Progenitor cell of endocrine pancreas (in vitro differentiated cells): ENCODE results near the gene ULK4. TPM values are rescaled to one million over a fixed set of nuclear protein-coding genes. Genes with fewer than 3 reads are reported as not detected.
"Not testable (repeated sequence)": the region's sequence is repeated elsewhere in the genome, so short reads cannot be mapped to it uniquely, and the experiment has no call there.

Experiments used
- DNase-seq: peaks from one replicate; pipeline ENCODE4 v3.0.0; 2021; ENCODE audit warnings: low spot score; ENCODE audit not compliant: unreplicated experiment
- H3K27ac Mint-ChIP-seq: 2 replicates; pipeline ENCODE4 v1.8.0; 2021; ENCODE audit warnings: mild to moderate bottlenecking, moderate library complexity, mixed read lengths
- H3K27me3 Mint-ChIP-seq: 2 replicates; pipeline ENCODE4 v1.8.0; 2021; ENCODE audit warnings: mixed read lengths
- H3K36me3 Mint-ChIP-seq: 2 replicates; pipeline ENCODE4 v1.8.0; 2022; ENCODE audit warnings: mixed read lengths; ENCODE audit not compliant: insufficient read depth
- H3K4me1 Mint-ChIP-seq: 2 replicates; pipeline ENCODE4 v1.8.0; 2021; ENCODE audit warnings: low read depth, mixed read lengths
- H3K4me3 Mint-ChIP-seq: 2 replicates; pipeline ENCODE4 v1.8.0; 2021; ENCODE audit warnings: low read depth, mild to moderate bottlenecking, moderate library complexity, mixed read lengths
- H3K9me3 Mint-ChIP-seq: 2 replicates; pipeline ENCODE4 v1.8.0; 2021; ENCODE audit warnings: low read depth, mixed read lengths
- CTCF ChIP-seq: fragments of 200-600 bp; sonication (generic); IDR thresholded peaks from one replicate; pipeline ENCODE4 v1.5.0; 2021; ENCODE audit warnings: antibody characterized with exemption, mild to moderate bottlenecking; ENCODE audit not compliant: unreplicated experiment
- total RNA-seq: library from RNA; stranded (reverse); gene quantifications from 2 replicates; pipeline ENCODE4 v1.2.1, GENCODE V29; 2021

The ULK4 gene
- total RNA-seq, 1 donor from 2014 or later, result 14.2 TPM

GRCh38 chr3:41652506-41652905 lies 309.4 kb downstream of the ULK4 start:
- TF ChIP-seq CTCF, result no peak

GRCh38 chr3:41651718-41652117 lies 310.2 kb downstream of the ULK4 start:
- H3K27ac Mint-ChIP-seq, result no peak overlapping the region
- no peaks in the 10 kb centered on the region for H3K27me3 Mint-ChIP-seq

More at GRCh38 chr3:41652506-41652905, 309.4 kb downstream of the ULK4 start:
- H3K4me3 Mint-ChIP-seq, result no peak overlapping the region
- no peak for DNase-seq
- peaks cover 7% of the 10 kb centered on the region for H3K36me3 Mint-ChIP-seq
- H3K9me3 Mint-ChIP-seq, result peaks cover 5% of the 10 kb centered on the region
- peaks cover 1% of the 10 kb centered on the region for H3K4me1 Mint-ChIP-seq
- H3K27ac Mint-ChIP-seq, result no peak overlapping the region
- H3K27me3 Mint-ChIP-seq, result no peaks in the 10 kb centered on the region

GRCh38 chr3:41650406-41650805 lies 311.5 kb downstream of the ULK4 start:
- Mint-ChIP-seq H3K9me3 (peaks cover 8% of the 10 kb centered on the region), H3K27me3 (no peaks in the 10 kb centered on the region), H3K27ac (no peak overlapping the region), H3K36me3 (peaks cover 7% of the 10 kb centered on the region), H3K4me1 (peaks cover 1% of the 10 kb centered on the region), H3K4me3 (no peak overlapping the region)
- DNase-seq, result no peak
- no peak for TF ChIP-seq CTCF

More at GRCh38 chr3:41651718-41652117, 310.2 kb downstream of the ULK4 start:
- DNase-seq, result no peak
- H3K4me1 Mint-ChIP-seq, result peaks cover 1% of the 10 kb centered on the region
- peaks cover 7% of the 10 kb centered on the region for H3K36me3 Mint-ChIP-seq
- TF ChIP-seq CTCF, result no peak
- peaks cover 5% of the 10 kb centered on the region for H3K9me3 Mint-ChIP-seq
- no peak overlapping the region for H3K4me3 Mint-ChIP-seq

- Mint-ChIP-seq H3K27ac (no peak overlapping the region), H3K4me3 (no peak overlapping the region), H3K36me3 (peaks cover 7% of the 10 kb centered on the region), H3K4me1 (peaks cover 1% of the 10 kb centered on the region), H3K9me3 (peaks cover 11% of the 10 kb centered on the region), H3K27me3 (no peaks in the 10 kb centered on the region)
- DNase-seq, result no peak
- no peak for TF ChIP-seq CTCF
Measured at GRCh38 chr3:41649129-41649739, 312.7 kb downstream of the ULK4 start.

- not testable (repeated sequence) for DNase-seq, H3K4me3 Mint-ChIP-seq, H3K27me3 Mint-ChIP-seq, H3K36me3 Mint-ChIP-seq, H3K4me1 Mint-ChIP-seq, H3K27ac Mint-ChIP-seq
- peaks cover 11% of the 10 kb centered on the region for H3K9me3 Mint-ChIP-seq
Measured at GRCh38 chr3:41647730-41648129, 314.2 kb downstream of the ULK4 start.

GRCh38 chr3:41640076-41640475 lies 321.8 kb downstream of the ULK4 start:
- H3K4me1 Mint-ChIP-seq, result no peaks in the 10 kb centered on the region
- H3K27ac Mint-ChIP-seq, result no peak overlapping the region
- H3K9me3 Mint-ChIP-seq, result no peaks in the 10 kb centered on the region
- H3K36me3 Mint-ChIP-seq, result no peaks in the 10 kb centered on the region
- no peak for TF ChIP-seq CTCF
- no peaks in the 10 kb centered on the region for H3K27me3 Mint-ChIP-seq
- DNase-seq, result no peak
- no peak overlapping the region for H3K4me3 Mint-ChIP-seq
